HAP-1 (cell line): ENCODE measurements around the gene CEP41.
"Not testable (repeated sequence)": the region's sequence is repeated elsewhere in the genome, so short reads cannot be mapped to it uniquely, and the experiment has no call there.

Source experiments
- DNase-seq, 2 experiments: peaks; one replicate each; pipeline ENCODE4 v3.0.0-alpha.2; 2016 to 2020; ENCODE audit warnings: low spot score in 2 of 2
- H3K27me3 ChIP-seq: fragments of 250-450 bp; sonication (Bioruptor Pico); 2 replicates; pipeline ENCODE4 v1.5.1; 2020; ENCODE audit warnings: low read depth, mild to moderate bottlenecking, moderate library complexity
- H3K36me3 ChIP-seq: fragments of 250-450 bp; sonication (Bioruptor Pico); replicated peaks from 2 replicates; pipeline ENCODE4 v1.5.1; 2020; ENCODE audit warnings: mild to moderate bottlenecking
- H3K4me1 ChIP-seq: fragments of 250-450 bp; sonication (Bioruptor Pico); 2 replicates; pipeline ENCODE4 v1.5.1; 2020; ENCODE audit warnings: mild to moderate bottlenecking
- H3K4me3 ChIP-seq: fragments of 250-450 bp; sonication (Bioruptor Pico); 2 replicates; pipeline ENCODE4 v1.5.1; 2020; ENCODE audit warnings: mild to moderate bottlenecking, moderate library complexity
- H3K9me3 ChIP-seq: fragments of 250-450 bp; sonication (Bioruptor Pico); 2 replicates; pipeline ENCODE4 v1.5.1; 2020; ENCODE audit warnings: mild to moderate bottlenecking, moderate library complexity
- in situ Hi-C: fragments of 300-500 bp; cut with MboI; formaldehyde crosslinking; loops from 3 replicates; pipeline ENCODE4 v1.14.3; 2020; ENCODE audit warnings: low sequenced_read_pairs, inconsistent platforms, mixed read lengths

Gene CEP41

GRCh38 chr7:130476297-130477150 is 35.7 kb upstream of the CEP41 start:
- Histone ChIP-seq H3K9me3 (no peaks in the 10 kb centered on the region), H3K4me3 (no peak overlapping the region), H3K36me3 (no peaks in the 10 kb centered on the region), H3K4me1 (no peaks in the 10 kb centered on the region), H3K27me3 (0 out of 2 replicates have a peak, but pooled peaks cover 6% of the 10 kb centered on the region)
- DNase-seq, result no peak
- in situ Hi-C loops, result no loop called here

DNA sequence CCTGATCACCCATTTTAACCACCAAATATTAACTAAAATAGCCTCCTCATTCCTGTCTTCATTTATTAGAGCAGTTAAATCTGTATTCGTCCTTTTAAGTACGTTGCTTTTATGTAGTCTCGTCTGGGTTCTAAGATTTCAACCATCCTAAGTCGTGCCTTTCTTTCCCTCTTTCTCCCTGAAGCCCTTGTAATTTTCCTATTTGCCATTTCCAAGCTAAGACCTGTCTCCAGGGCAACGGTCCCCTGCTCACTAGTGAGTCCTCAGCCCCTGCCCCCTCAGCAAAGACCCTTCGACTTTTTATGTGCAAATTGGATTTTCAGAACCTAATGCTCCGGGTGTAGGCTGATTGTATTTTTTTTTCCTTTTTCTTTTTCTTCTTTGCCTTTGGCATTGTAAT is 35.0 kb upstream of the CEP41 start:
- H3K36me3 ChIP-seq, result no peaks in the 10 kb centered on the region
- no peak overlapping the region for H3K4me3 ChIP-seq
- no peak for DNase-seq
- H3K27me3 ChIP-seq, result 0 out of 2 replicates have a peak, but pooled peaks cover 6% of the 10 kb centered on the region
- H3K9me3 ChIP-seq, result no peaks in the 10 kb centered on the region
- H3K4me1 ChIP-seq, result no peaks in the 10 kb centered on the region
- in situ Hi-C loops, result no loop called here

DNA sequence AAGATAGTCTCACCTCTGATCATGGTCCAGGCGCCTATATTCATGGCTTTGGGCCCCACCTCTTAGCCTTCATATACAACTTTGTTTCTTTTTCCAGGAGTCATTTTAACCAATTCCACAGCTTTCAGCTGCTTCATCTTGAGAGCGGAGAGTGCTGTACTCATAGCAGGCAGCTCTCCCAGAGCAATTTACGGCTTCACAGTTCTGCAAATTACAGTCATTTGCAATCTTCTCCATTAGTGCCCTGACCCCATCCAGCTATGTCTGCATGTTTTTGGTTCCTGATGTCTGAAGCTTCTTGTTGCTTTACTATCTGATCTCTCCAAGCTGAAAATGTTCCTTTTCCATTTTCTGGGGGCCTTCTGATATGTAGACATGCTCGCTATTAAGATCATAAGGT is 33.1 kb upstream of the CEP41 start:
- Histone ChIP-seq H3K4me1 (no peaks in the 10 kb centered on the region), H3K4me3 (no peak overlapping the region), H3K27me3 (peaks cover 10% of the 10 kb centered on the region; the same call in 1 of the 2 replicates), H3K9me3 (no peaks in the 10 kb centered on the region), H3K36me3 (no peaks in the 10 kb centered on the region)
- DNase-seq, result no peak
- in situ Hi-C loops, result no loop called here

DNA sequence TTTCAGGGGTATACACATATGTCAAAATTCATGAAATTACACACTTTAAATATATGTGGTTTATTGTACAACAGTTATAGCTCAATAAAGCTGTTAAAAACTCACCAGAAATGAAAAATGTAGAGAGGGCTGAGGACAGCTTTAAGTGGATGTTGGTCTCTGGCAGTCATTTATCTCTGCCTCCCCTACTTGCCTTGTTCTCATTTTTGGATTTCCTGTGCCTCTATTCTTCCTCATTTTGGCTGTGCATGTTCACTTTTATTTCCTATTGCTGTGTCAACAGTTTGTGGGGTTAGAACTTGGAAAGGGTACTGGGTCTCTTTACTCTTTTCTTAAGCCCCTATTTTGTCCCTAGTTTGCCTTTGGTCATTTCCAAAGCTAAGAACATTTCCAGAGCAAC is 32.5 kb upstream of the CEP41 start:
- no peaks in the 10 kb centered on the region for H3K9me3 ChIP-seq
- peaks cover 10% of the 10 kb centered on the region; the same call in 1 of the 2 replicates for H3K27me3 ChIP-seq
- no peaks in the 10 kb centered on the region for H3K36me3 ChIP-seq
- no peak overlapping the region for H3K4me3 ChIP-seq
- DNase-seq, result no peak
- no peaks in the 10 kb centered on the region for H3K4me1 ChIP-seq
- in situ Hi-C loops, result no loop called here

GRCh38 chr7:130471974-130472373 is 31.2 kb upstream of the CEP41 start:
- Histone ChIP-seq H3K4me3 (no peak overlapping the region), H3K9me3 (no peaks in the 10 kb centered on the region), H3K36me3 (no peaks in the 10 kb centered on the region), H3K27me3 (peaks cover 10% of the 10 kb centered on the region; the same call in 1 of the 2 replicates), H3K4me1 (no peaks in the 10 kb centered on the region)
- no peak for DNase-seq
- in situ Hi-C loops, result no loop called here

DNA sequence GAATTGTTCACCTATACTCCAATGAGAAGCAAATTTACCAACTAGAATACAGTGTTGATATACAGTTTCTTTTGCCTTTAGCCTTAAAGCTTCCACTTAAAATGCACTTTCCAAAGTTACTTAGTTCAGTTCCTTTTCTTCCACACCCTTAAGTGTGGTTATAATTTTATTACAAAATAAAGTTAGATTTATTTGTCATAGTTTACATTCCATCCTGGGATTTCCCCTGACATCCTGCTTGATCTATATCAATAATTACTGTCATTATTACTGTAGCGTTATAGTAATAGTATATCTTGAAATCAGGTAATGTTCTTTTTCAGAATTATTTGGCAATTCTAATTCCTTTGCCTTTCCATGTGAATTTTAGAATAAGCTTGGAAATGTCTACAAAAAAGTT is 27.8 kb upstream of the CEP41 start:
- H3K4me1 ChIP-seq, result no peaks in the 10 kb centered on the region
- no peak overlapping the region for H3K4me3 ChIP-seq
- H3K36me3 ChIP-seq, result no peaks in the 10 kb centered on the region
- H3K27me3 ChIP-seq, result peaks cover 10% of the 10 kb centered on the region
- DNase-seq, result no peak
- no peaks in the 10 kb centered on the region for H3K9me3 ChIP-seq
- in situ Hi-C loops, result no loop called here

DNA sequence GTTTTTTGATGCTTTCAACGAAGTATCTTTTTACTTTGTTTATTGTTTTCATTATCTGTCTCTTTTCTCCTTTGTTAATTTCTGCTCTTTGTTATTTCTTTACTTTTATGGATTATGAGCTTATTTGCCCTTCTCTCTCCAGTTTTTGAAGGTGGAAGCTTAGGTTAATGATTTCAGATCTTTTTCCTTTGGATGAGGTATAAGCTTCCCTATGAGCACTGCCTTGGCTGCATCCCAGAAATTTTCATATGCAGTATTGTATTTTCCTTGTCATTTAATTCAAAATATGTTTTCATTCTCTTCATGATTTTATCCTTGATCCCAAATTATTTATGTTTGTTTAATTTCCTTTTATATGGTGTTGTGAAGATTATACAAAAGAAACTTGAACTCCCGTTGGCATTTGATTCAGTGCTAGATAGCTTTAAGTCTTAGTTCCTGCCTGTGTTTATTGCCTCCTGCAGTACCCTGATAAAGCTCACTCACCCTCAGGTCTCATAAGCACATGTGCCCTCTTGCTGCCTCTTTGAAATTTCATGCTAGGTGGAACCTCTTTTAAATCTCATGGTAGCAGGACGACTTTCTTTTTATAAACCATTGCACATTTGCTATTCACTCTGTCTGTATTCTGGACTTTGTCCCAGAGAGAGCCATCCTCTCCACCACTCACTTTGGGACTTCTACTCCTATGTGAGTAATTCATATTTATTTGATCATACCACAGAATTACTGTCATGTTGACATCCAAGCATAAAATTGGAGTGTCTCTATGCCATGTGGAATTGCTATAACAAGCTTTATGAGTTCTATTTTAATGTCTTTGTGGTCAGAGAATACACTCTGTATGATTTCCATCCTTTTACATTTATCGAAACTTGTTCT is 23.0 kb upstream of the CEP41 start:
- peaks cover 4% of the 10 kb centered on the region for H3K27me3 ChIP-seq
- DNase-seq, result no peak
- no peaks in the 10 kb centered on the region for H3K36me3 ChIP-seq
- in situ Hi-C loops, result no loop called here
- peaks cover 5% of the 10 kb centered on the region; the same call in 1 of the 2 replicates for H3K9me3 ChIP-seq
- no peak overlapping the region for H3K4me3 ChIP-seq
- no peaks in the 10 kb centered on the region for H3K4me1 ChIP-seq

- in situ Hi-C loops, result no loop called here
- no peaks in the 10 kb centered on the region for H3K4me1 ChIP-seq
- H3K27me3 ChIP-seq, result peaks cover 4% of the 10 kb centered on the region
- no peaks in the 10 kb centered on the region for H3K36me3 ChIP-seq
- DNase-seq, result no peak
- H3K4me3 ChIP-seq, result no peak overlapping the region
- H3K9me3 ChIP-seq, result peaks cover 5% of the 10 kb centered on the region; the same call in 1 of the 2 replicates
These were observed 20.5 kb upstream of the CEP41 start for GRCh38 chr7:130461272-130461671.

- DNase-seq, result no peak
- H3K4me1 ChIP-seq, result no peaks in the 10 kb centered on the region
- H3K4me3 ChIP-seq, result no peak overlapping the region
- in situ Hi-C loops, result no loop called here
- H3K27me3 ChIP-seq, result peaks cover 7% of the 10 kb centered on the region
- H3K9me3 ChIP-seq, result peaks cover 5% of the 10 kb centered on the region; the same call in 1 of the 2 replicates
- no peaks in the 10 kb centered on the region for H3K36me3 ChIP-seq
These were observed 17.4 kb upstream of the CEP41 start for GRCh38 chr7:130458257-130458656.

GRCh38 chr7:130454959-130455358 is 14.1 kb upstream of the CEP41 start:
- DNase-seq, result no peak
- in situ Hi-C loops, result no loop called here
- Histone ChIP-seq H3K4me3 (no peak overlapping the region), H3K4me1 (no peaks in the 10 kb centered on the region), H3K9me3 (peaks cover 5% of the 10 kb centered on the region; the same call in 1 of the 2 replicates), H3K27me3 (peaks cover 2% of the 10 kb centered on the region; the same call in 1 of the 2 replicates), H3K36me3 (no peaks in the 10 kb centered on the region)

- Histone ChIP-seq H3K9me3 (no peaks in the 10 kb centered on the region; the same call in 1 of the 2 replicates), H3K4me1 (no peaks in the 10 kb centered on the region), H3K4me3 (no peak overlapping the region), H3K27me3 (peaks cover 2% of the 10 kb centered on the region; the same call in 1 of the 2 replicates), H3K36me3 (no peaks in the 10 kb centered on the region)
- in situ Hi-C loops, result no loop called here
- DNase-seq, result no peak
These were observed 12.1 kb upstream of the CEP41 start for GRCh38 chr7:130452951-130453350.

DNA sequence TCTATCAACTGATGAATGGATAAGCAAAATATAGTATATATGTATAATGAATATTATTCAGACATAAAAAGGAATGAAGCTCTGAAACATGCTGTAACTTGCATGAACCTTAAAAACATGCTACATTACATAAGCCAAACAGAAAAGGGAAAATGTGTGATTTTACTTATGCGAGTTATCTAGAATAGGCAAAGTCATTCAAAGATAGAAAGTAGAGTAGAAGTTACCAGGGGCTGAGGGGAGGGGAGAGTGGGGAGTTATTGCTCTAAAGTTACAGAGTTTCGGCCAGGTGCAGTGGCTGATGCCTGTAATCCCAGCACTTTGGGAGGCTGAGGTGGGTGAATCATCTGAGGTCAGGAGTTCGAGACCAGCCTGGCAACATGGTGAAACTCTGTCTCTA is 10.5 kb upstream of the CEP41 start:
- H3K4me3 ChIP-seq, DNase-seq, H3K9me3 ChIP-seq, H3K36me3 ChIP-seq, H3K27me3 ChIP-seq, in situ Hi-C loops, H3K4me1 ChIP-seq: not testable (repeated sequence)

DNA sequence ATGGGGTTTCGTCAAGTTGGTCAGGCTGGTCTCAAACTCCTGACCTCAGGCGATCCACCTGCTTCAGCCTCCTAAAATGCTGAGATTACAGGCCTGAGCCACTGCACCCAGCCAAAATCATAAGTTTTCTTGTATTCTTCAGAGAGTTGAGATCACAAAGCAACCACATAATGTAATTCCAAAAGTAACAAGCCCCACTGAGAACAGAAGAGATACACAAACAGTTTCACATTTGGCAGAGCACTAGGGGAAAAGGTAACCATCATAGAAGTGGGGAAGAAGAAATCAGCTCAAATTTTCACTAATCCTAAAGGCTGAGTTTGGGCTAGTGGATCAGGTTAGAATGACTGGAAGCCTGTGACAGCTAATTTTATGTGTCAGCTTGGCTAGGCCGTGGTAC is 5.4 kb upstream of the CEP41 start:
- Histone ChIP-seq H3K4me1 (peaks cover 6% of the 10 kb centered on the region), H3K9me3 (peaks cover 3% of the 10 kb centered on the region; the same call in 1 of the 2 replicates), H3K4me3 (no peak overlapping the region), H3K36me3 (no peaks in the 10 kb centered on the region), H3K27me3 (no peaks in the 10 kb centered on the region)
- in situ Hi-C loops, result no loop called here
- no peak for DNase-seq
